OCI-M2 (cell line): ENCODE data around the gene HTRA3.

ENCODE experiments used
- DNase-seq: peaks from one replicate; lab custom pipeline; 2025; ENCODE audit not compliant: unreplicated experiment; lab: John Stamatoyannopoulos, UW

The HTRA3 gene

DNA sequence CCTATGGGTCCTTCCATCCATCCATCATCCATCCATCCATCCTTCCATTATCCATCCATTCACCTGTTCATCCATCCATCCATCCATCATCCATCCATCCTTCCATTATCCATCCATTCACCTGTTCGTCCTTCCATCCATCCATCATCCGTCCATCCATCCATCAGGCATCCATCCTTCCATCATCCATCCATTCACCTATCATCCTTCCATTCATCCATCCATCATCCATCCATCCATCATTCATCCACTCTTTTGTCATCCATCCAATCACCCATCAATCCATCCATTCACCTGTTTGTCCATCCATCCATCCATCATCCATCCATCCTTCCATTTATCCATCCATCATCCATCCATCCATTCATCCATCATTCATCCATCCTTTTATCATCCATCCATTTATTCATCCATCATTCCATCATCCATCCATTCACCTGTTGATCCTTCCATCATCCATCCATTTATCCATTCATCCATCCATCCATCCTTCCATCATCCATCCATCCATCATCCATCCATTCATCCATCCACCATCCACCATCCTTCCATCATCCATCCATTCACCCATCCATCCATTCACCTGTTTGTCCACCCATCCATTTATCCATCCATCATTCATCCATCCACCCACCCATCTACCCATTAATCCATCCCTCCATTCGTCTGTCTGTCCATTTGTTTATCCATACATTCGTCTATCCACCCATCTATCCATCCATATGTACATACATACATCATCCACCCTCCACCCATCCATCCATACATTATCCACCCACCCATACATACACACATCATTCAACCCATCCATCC lies 35.7 kb upstream of the HTRA3 start:
- DNase-seq: no peak

DNA sequence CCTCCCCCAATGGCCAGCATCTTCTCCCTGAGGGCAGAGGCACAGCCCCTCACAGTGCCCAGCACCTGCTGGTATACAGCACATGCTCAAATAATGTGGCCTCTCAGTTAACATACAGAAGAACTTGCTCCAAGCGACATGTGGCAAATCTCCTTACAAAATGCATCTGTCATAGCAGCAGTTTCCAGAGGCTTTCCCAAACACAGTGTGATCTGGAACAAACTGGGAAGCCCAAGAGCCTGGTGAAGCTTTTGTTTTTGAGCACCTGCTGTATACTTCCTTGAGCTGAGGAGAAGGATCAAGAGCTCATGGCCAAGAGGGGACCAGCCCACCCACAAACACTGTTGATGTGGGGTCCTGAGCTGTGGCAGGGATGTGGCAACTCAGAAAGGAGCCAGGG lies 34.8 kb upstream of the HTRA3 start:
- no peak for DNase-seq

DNA sequence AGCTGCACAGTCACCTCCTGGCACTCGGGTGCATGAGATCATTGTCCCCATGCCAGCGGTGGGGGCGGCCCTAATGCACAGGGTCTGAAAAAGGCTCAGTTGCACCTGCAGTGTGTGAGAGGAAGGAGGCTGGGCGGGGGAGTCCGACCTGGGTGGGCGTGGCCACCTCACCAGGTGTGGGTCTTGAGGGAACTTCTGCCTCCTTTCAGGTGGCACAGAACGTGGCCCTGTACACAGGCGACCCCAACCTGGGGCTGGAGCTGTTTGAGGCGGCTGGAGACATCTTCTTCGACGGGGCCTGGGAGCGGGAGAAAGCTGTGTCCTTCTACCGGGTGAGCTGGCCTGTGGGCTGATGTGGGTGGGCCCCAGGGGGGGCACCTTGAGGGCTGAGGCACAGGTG lies 34.3 kb upstream of the HTRA3 start:
- DNase-seq: no peak

DNA sequence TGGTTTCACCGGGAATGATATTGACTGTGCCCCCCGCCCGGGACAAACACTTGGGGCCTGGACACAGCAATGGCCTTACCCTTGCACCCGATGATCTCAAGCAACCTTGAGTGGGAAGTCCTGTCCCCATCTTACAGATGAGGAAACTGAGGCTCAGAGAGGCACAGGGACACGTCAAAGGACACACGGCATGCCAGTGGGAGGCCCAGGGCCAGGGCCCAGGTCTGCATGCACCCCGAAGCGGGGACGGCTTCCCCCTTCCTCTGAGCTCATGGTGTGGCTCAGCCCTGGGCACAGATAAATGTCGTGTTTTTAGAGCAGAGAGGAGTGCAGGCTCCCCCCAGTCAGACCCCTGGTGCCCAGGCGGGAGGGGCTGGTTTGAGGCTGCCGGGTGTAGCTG lies 33.9 kb upstream of the HTRA3 start:
- DNase-seq: no peak

DNA sequence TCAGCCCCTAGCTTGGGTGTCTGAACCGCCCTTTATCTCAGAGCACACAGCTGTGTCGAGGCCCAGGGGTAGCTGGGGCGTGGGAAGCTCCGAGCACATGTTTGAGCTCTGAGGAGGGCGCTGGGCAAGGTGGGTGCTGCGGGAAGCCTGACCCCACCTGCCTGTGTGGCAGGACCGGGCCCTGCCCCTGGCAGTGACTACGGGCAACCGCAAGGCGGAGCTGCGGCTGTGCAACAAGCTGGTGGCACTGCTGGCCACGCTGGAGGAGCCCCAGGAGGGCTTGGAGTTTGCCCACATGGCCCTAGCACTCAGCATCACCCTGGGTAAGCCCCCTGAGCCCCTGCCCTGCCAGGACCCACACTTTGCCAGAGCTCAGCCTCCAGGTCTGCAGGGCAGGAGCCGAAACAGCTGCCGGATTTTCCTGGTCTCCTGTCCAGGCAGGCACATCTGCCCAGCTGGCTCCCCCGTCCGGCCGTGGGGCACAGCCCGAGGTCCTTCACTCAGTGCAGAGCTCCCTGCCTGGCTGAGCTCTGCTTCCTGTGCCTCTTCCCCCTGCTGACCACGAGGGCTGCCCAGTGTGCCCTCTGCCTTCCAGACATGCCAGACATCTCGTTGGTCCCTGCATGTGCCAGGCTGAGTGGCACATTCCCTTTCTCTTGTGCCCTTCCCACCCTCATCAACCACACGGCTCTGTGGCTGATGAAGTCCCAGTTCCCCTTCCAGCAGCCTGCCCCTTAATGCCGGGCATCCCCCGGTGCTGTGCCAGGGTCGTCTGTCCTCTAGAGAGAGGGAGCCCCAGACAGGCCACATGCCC lies 33.2 kb upstream of the HTRA3 start:
- no peak for DNase-seq

DNA sequence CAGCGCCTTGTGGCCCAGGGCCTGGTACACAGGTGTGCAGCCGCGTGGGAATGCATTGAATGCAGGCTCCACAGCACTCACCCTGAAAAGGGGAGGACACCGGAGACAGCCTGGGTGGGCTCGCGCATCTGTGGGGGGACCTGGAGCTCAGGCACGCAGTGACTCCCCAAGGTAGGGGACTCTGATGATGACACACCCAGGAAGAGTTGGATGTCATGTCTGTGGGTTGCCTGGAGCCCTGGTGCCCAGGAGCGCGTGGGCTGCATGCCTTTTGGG lies 32.7 kb upstream of the HTRA3 start:
- DNase-seq: no peak

DNA sequence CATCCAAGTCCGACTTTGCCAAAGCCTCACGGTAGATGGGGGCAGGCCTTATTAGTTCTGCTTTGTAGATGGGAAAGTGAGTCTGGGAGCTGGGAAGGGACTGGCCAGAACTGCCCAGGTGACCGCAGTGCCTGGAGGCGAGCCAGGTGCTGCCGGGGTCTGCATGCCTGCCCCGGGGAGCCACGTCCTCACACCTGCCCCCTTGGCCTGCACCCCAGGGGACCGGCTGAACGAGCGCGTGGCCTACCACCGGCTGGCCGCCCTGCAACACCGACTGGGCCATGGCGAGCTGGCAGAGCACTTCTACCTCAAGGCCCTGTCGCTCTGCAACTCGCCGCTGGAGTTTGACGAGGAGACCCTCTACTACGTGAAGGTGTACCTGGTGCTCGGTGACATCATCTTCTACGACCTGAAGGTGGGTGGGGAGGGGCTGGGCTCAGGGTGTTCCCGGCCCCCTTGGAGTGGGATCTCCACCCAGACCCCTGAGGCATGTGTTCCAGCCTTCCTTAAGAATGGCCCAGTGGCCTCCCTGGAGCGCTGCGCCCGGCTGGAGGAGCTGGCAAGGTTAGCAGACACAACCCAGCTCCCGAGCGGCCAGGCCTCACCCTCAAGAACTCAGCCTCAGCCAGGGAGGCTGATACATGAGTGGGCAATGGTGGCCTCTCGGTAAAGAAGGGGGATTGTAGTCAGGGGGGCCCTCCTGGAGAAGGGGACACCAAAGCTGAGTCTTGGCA lies 32.1 kb upstream of the HTRA3 start:
- no peak for DNase-seq

DNA sequence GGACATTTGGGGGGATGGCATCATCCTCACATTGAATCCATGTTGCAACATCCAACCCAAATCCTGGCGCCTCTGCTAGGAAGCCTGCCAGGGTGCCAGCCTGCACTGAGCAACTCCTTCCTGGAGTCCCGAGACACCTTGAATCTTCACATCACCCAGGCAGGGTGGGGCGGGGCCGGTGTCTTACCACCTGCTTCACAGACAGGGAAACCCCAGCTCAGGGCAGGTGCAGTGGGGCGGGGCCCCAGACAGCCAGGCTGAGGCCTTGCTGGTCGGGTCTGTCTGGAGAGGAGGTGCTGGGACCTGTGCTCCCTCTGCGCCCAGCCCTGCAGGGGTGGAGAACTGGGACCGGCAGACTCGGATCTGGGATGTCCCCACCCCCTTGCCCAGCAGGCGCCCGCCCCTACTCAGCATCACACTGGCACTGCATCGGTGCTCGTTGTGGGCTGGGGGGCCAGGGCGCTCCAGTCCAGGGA lies 31.5 kb upstream of the HTRA3 start:
- no peak for DNase-seq

DNA sequence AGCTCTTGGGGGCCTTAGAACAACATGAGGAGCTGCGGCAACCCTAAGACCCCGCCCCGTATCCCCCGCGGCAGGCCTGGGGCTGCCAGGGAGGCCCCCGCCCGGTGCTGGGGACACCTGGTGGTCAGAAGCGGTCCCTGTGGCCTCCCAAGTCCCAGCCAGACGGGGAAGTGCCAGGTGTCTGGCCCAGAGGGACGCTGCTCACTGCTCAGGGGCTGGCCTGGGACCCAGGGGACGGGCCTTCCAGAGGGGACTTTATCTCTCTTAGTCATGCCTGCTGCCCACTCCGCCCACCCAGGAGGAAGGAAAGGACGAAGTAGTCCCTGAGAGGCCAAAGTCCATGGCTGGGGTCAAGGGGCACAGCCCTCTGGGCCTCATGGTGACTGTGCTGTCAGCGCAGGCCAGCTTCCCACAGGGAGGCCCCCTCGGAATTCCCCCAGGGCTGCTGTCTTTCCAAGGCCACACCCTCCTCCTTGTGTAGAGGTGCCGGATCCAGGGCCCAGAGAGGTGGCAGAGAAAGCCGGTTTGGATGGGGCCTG lies 31.0 kb upstream of the HTRA3 start:
- DNase-seq: no peak

DNA sequence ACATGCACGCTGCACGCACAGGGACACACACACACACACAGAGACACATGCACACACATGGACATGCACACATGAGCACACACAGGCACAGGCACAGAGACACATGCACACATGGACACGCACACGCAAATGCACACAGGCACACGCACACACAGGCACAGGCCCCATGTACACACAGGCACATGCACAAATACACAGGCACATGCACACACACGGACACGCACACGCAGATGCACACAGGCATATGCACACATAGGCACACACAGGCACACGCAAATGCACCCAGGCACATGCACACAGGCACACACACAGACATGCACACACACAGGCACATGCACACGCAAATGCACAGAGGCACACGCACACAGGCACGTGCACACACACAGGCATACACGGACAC lies 30.3 kb upstream of the HTRA3 start:
- no peak for DNase-seq

DNA sequence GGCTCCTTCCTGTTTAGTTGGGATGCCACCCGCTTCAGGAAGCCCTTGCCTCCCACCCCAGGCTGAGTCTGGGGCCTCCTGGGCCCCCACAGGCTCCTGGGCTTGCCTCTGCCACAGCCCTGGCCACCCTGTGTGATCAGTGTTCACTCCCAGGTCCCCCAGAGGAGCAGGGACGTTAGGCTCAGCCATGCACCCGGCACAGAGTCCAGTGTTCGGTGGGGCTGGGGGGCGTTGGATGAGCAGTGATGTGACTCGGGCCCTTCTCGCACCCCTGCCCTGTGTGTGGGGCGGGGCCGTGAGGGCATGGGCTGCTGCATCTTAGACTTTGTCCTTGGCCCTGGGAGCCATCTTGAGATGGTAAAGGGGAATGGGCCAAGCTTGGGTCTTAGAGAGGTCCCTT lies 29.9 kb upstream of the HTRA3 start:
- DNase-seq: no peak

DNA sequence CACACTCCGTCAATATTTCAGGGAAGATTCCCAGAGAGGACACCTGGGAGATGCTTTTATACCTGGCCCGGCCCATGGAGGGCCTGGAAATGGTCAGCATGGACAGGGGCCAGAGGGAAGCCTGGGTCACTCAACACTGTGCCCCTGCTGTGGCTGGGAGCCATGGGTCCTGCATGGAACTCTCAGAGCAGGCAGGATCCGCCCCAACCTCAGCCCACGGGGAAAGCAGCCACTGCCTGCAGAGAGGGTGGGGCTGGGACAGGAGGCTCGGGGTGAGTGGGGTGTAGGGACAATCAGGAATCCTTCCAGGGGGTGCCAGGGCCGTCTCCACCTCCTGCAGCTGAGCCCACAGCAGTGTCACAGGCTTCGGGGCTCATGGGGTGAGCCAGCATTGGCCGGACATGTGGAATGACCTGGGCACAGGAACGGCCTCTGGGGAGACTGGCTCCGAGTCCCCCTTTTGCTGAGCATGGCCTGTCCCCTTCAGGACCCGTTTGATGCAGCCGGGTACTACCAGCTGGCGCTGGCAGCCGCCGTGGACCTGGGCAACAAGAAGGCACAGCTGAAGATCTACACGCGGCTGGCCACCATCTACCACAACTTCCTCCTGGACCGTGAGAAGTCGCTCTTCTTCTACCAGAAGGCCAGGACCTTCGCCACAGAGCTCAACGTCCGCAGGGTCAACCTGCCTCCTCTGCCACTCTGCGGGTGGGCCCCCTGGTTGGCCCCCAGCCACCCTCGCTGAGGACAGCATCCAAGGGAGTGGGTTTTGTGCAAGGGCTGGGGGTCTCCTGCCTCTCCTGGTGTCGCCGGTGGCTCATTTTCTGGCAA lies 29.1 kb upstream of the HTRA3 start:
- DNase-seq: no peak

DNA sequence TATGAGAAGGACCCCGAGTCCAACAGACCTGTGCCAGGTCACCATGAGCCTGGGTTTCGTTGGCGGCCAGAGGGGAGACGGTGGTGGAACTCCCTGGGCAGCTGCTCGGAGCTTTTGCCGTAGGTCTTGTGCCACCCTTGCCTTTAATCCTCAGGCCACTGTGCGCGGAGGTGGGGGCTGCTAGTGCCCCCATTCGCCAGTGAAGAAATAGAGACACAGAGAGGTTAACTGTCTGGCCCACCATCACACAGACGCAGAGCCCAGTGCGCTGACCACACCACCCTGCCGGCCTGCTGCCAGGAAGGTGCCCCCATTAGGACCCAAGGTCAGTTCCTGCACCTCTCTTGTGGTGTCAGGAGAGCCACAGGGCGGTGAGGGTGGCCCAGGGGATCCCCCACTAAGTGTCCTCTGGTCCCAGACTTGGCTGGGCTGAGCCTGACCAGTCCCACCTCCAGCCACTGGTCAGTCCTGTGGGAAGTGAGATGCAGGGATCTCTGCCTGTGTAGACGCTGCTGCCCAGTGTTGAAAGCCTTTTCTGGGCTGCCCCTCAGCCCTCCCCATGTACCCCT lies 28.3 kb upstream of the HTRA3 start:
- DNase-seq: no peak

DNA sequence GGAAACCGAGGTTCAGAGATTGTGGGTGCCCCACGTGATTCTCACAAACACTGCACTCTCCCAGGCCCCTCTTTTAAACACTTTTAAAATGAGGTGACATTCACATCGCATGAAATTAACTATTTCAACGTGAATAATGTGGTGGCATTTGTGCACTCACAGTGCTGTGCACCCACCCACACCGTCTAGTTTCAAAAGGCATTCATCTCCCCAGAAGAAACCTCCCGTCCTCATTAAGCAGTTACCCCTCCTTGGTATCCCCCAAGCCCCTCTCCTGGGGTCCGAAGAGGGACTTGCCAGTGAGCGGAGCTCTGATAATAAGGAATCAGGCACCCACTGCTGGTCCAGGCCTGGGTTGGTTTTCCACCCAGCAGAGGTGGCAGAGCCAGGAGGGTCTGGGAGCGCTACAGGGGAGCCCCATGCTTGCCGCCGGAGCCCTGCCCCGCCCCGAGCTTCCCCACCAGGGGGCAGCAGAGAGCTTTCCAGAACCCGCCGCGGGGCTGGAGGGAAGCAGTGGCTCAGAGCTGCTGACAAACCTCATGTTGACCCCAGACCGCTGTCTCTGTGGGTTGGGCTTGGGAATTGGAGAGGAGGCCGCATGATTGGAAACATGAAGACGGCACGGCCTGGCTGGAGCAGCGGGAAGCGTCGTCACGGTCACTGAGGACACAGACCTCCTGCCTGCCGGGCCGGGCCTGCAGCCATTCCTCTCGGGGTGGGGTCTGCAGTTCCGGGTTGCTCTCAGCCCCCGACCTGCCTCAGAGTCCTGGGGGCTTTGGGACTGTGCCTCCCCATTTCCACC lies 27.5 kb upstream of the HTRA3 start:
- peak; percentile 8 for DNase-seq

DNA sequence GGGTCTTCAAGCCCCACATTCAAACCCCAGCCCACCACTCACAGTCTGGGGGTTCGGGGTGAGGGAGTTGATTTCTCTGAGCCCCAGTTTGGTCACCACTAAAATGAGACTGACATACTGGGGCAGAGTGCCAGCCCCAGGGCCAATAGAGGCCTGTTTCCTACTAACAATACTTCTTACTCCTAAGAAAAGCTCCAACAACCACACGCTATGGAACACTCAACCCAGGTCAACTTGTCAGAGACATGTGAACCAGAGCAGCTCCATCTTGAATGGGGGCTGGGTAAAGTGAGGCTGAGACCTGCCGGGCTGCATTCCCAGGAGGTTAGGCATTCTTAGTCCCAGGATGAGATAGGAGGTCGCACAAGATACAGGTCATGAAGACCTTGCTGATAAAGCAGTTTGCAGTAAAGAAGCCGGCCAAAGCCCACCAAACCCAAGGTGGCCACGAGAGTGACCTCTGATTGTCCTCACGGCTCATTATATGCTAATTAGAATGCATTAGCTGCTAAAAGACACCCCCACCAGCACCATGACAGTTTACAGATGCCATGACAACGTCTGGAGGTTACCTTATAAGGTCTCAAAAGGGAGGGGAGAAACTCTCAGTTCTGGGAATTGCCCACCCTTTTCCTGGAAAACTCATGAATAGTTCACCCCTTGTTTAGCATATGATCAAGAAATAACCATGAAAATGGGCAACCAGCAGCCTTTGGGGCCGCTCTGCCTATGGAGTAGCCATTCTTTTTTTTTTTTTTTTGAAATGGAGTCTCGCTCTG lies 26.6 kb upstream of the HTRA3 start:
- no peak for DNase-seq

DNA sequence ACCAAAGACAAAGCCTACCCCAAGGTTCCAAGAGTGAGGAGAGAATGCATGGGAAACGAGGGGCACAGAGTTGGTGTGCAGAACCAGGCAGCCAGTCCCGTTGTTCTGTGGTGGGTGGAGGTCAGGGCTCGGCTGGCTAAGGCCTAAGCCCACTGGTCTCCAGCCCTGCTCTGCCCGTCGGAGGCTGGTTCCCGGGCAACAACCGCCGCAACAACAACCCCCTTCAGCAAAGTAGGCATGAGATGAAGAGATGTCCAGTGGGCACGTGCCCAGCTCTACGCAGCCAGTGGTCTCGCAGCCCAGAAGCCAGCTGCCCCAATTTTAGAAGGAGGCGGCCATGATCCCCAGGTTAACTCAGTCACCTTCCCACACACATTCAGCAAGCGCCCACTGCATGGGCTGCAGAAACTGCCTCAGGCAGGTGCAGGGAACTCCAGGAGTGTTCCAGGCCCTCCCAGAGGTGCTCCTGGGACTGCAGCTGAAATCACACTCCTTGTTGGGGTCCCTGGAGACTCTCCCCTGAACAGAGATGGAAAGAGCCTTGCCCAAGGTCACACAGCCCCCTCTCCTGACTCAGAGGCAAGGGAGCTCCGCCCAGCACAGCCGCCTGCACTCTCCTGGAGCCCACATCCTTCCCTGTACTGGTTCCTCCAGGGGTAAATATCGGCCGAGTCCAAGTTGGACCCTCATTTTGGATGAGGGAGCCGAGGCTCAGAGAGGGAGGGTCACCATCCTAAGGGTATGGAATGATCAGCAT lies 25.4 kb upstream of the HTRA3 start:
- no peak for DNase-seq

DNA sequence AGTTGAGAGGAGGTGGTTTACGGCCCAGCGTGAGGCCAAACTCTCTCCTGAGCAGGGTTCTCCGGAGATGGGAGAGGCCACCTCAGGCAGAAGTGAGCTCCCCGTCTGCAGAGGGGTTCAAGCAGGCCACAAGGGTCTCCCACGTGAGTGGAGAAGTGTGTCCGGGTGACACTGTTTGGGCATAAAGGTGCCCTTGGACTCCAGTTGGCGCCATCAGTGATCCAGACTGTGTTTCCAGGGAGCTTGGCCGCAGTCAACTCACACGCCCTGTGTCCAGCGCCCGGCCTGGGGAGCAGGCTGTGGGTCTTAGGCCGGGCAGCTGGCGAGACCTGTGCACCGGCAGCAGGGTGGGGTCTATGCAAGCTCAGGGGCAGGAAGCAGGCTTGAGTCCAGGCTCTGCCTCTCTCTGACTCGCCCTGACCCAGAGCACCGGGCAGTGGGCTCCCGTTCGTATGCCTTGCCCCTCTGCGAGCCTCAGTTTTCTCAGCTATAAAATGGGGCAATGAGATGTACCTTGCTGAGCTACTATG lies 24.6 kb upstream of the HTRA3 start:
- DNase-seq: no peak
